ENCODE results near the gene SLC2A1.

Gene SLC2A1

GRCh38 chr1:42979896-42980800, 21.5 kb upstream of the SLC2A1 start:
- no peak for DNase-seq (ENCODE audit: low read depth)

GRCh38 chr1:42979036-42979430, 20.4 kb upstream of the SLC2A1 start:
- no peak for DNase-seq (ENCODE audit: low read depth)

- DNase-seq (ENCODE audit: low read depth), result no peak
Measured at GRCh38 chr1:42978317-42979035, 19.8 kb upstream of the SLC2A1 start.

- no peak for DNase-seq (ENCODE audit: low read depth)
Measured at GRCh38 chr1:42977653-42978052, 19.0 kb upstream of the SLC2A1 start.

GRCh38 chr1:42975561-42976225, 17.0 kb upstream of the SLC2A1 start:
- DNase-seq (ENCODE audit: low read depth), result no peak

- DNase-seq (ENCODE audit: low read depth), result no peak
Measured at GRCh38 chr1:42974767-42975437, 16.2 kb upstream of the SLC2A1 start.

GRCh38 chr1:42973799-42974198, 15.1 kb upstream of the SLC2A1 start:
- DNase-seq (ENCODE audit: low read depth), result no peak

GRCh38 chr1:42973286-42973685, 14.6 kb upstream of the SLC2A1 start:
- DNase-seq (ENCODE audit: low read depth), result no peak

- DNase-seq (ENCODE audit: low read depth), result peak; percentile 91
Measured at GRCh38 chr1:42971841-42972291, 13.2 kb upstream of the SLC2A1 start.

GRCh38 chr1:42970143-42970542, 11.5 kb upstream of the SLC2A1 start:
- DNase-seq (ENCODE audit: low read depth), result no peak

GRCh38 chr1:42968654-42969053, 10.0 kb upstream of the SLC2A1 start:
- DNase-seq (ENCODE audit: low read depth), result no peak

GRCh38 chr1:42966688-42967612, 8.3 kb upstream of the SLC2A1 start:
- DNase-seq (ENCODE audit: low read depth), result peak; percentile 78

- DNase-seq (ENCODE audit: low read depth), result no peak
Measured at GRCh38 chr1:42965378-42965777, 6.7 kb upstream of the SLC2A1 start.

GRCh38 chr1:42964044-42964812, 5.6 kb upstream of the SLC2A1 start:
- no peak for DNase-seq (ENCODE audit: low read depth)

GRCh38 chr1:42963378-42964043, 4.8 kb upstream of the SLC2A1 start:
- peak; percentile 49 for DNase-seq (ENCODE audit: low read depth)

GRCh38 chr1:42962641-42963377, 4.1 kb upstream of the SLC2A1 start:
- DNase-seq (ENCODE audit: low read depth), result no peak

- DNase-seq (ENCODE audit: low read depth), result no peak
Measured at GRCh38 chr1:42961312-42962091, 2.8 kb upstream of the SLC2A1 start.
